ENCODE measurements around the gene TRDMT1. TPM values are rescaled to one million over a fixed set of nuclear protein-coding genes. Genes with fewer than 3 reads are reported as not detected.

Gene TRDMT1
- total RNA-seq, 4 donors from 2014 or later: 29.4 to 39.7 (median 31.7) TPM

GRCh38 chr10:17208476-17208875, 7.0 kb upstream of the TRDMT1 start:
- Histone ChIP-seq H3K27me3 (no peaks in the 10 kb centered on the region), H3K4me3 (replicated peaks in 1 of 3) (no peak overlapping the region), H3K36me3 (no peaks in the 10 kb centered on the region), H3K4me1 (peaks cover under 1% of the 10 kb centered on the region in 2 donors), H3K9me3 (no peaks in the 10 kb centered on the region), H3K27ac (no peak overlapping the region)
- DNase-seq: no peak
- intact Hi-C loops (cut with DNase I): no loop called here
- no peak for TF ChIP-seq CTCF (IDR thresholded peaks at IDR 0.05)
- no peak for TF ChIP-seq POLR2A (IDR thresholded peaks at IDR 0.05)

GRCh38 chr10:17206210-17206709, 4.8 kb upstream of the TRDMT1 start:
- Histone ChIP-seq H3K4me1 (peaks cover 4 to 7% of the 10 kb centered on the region in 2 donors), H3K9me3 (no peaks in the 10 kb centered on the region), H3K36me3 (no peaks in the 10 kb centered on the region), H3K4me3 (replicated peaks in 1 of 3) (no peak overlapping the region), H3K27ac (no peak overlapping the region), H3K27me3 (no peaks in the 10 kb centered on the region)
- intact Hi-C loops (cut with DNase I): no loop called here
- 82 to 91% methylated on average over 7 of the region's 7 CpGs for WGBS, 2 donors
- no peak for DNase-seq
- TF ChIP-seq CTCF (IDR thresholded peaks at IDR 0.05): no peak
- no peak for TF ChIP-seq POLR2A (IDR thresholded peaks at IDR 0.05)

GRCh38 chr10:17203416-17203815, 1.9 kb upstream of the TRDMT1 start:
- Histone ChIP-seq H3K27ac (no peak overlapping the region), H3K36me3 (no peaks in the 10 kb centered on the region), H3K4me3 (replicated peaks in 1 of 3) (no peak overlapping the region), H3K9me3 (no peaks in the 10 kb centered on the region), H3K27me3 (no peaks in the 10 kb centered on the region), H3K4me1 (peaks cover 11 to 20% of the 10 kb centered on the region in 2 donors)
- no peak for TF ChIP-seq POLR2A (IDR thresholded peaks at IDR 0.05)
- no peak for TF ChIP-seq CTCF (IDR thresholded peaks at IDR 0.05)
- intact Hi-C loops (cut with DNase I): no loop called here
- no peak for DNase-seq
- WGBS, 2 donors: 49 to 53% methylated on average over 3 of the region's 3 CpGs

GRCh38 chr10:17202999-17203398, 1.5 kb upstream of the TRDMT1 start:
- no peak for TF ChIP-seq CTCF (IDR thresholded peaks at IDR 0.05)

GRCh38 chr10:17202506-17202905, 1.0 kb upstream of the TRDMT1 start:
- no peaks in the 10 kb centered on the region for H3K9me3 ChIP-seq
- WGBS, 2 donors: 94 to 98% methylated on average over 2 of the region's 2 CpGs
- H3K36me3 ChIP-seq: no peaks in the 10 kb centered on the region
- H3K27me3 ChIP-seq: no peaks in the 10 kb centered on the region
- intact Hi-C loops (cut with DNase I): no loop called here
- H3K4me3 ChIP-seq (replicated peaks in 1 of 3): no peak overlapping the region
- H3K27ac ChIP-seq: no peak overlapping the region
- TF ChIP-seq POLR2A (IDR thresholded peaks at IDR 0.05) (no peak), CTCF (IDR thresholded peaks at IDR 0.05) (no peak)
- peaks cover 11 to 20% of the 10 kb centered on the region in 2 donors for H3K4me1 ChIP-seq
- no peak for DNase-seq

More at GRCh38 chr10:17202999-17203398, 1.5 kb upstream of the TRDMT1 start:
- 86 to 91% methylated on average over 4 of the region's 4 CpGs for WGBS, 2 donors
- Histone ChIP-seq H3K27me3 (no peaks in the 10 kb centered on the region), H3K4me3 (replicated peaks in 1 of 3) (no peak overlapping the region), H3K36me3 (no peaks in the 10 kb centered on the region), H3K4me1 (peaks cover 11 to 20% of the 10 kb centered on the region in 2 donors), H3K27ac (no peak overlapping the region), H3K9me3 (no peaks in the 10 kb centered on the region)
- intact Hi-C loops (cut with DNase I): no loop called here
- DNase-seq: no peak

Data from thyroid gland (tissue), 4 donors.